C4-2B (cell line): ENCODE measurements around the gene LCT.
"Not testable (repeated sequence)": the region's sequence is repeated elsewhere in the genome, so short reads cannot be mapped to it uniquely, and the experiment has no call there.

Experiments used
- H3K27ac ChIP-seq: fragments of 450-650 bp; 2 replicates; pipeline ENCODE4 v1.5.1; 2017
- CTCF ChIP-seq: fragments of 450-650 bp; conservative IDR thresholded peaks from 2 replicates; pipeline ENCODE4 v1.5.1; 2017; ENCODE audit warnings: mild to moderate bottlenecking
- ZFX ChIP-seq: fragments of 450-650 bp; IDR thresholded peaks from 2 replicates; pipeline ENCODE4 v1.6.1; 2017

LCT gene

GRCh38 chr2:135802350-135802749 lies 34.6 kb downstream of the LCT start:
- H3K27ac ChIP-seq, result no peak overlapping the region
- TF ChIP-seq ZFX (no peak), CTCF (no peak)

GRCh38 chr2:135800513-135801460 lies 36.2 kb downstream of the LCT start:
- TF ChIP-seq ZFX (no peak), CTCF (no peak; the same call in 1 of the 2 replicates)
- H3K27ac ChIP-seq, result no peak overlapping the region

- H3K27ac ChIP-seq, result no peak overlapping the region
- TF ChIP-seq ZFX (no peak), CTCF (peak; percentile 13)
These were observed 37.2 kb downstream of the LCT start for GRCh38 chr2:135799738-135800137.

- TF ChIP-seq ZFX (no peak), CTCF (no peak)
- H3K27ac ChIP-seq, result no peak overlapping the region
These were observed 38.2 kb downstream of the LCT start for GRCh38 chr2:135798762-135799161.

GRCh38 chr2:135798275-135798705 lies 38.7 kb downstream of the LCT start:
- TF ChIP-seq CTCF (no peak), ZFX (no peak)
- no peak overlapping the region for H3K27ac ChIP-seq

GRCh38 chr2:135797497-135798274 lies 39.3 kb downstream of the LCT start:
- no peak for TF ChIP-seq ZFX
- TF ChIP-seq CTCF, result peak; percentile 93
- no peak overlapping the region for H3K27ac ChIP-seq

- TF ChIP-seq CTCF (no peak), ZFX (no peak)
- no peak overlapping the region for H3K27ac ChIP-seq
These were observed 40.4 kb downstream of the LCT start for GRCh38 chr2:135796606-135797005.

- H3K27ac ChIP-seq, result not testable (repeated sequence)
These were observed 41.3 kb downstream of the LCT start for GRCh38 chr2:135795641-135796040.
